Measurements from ENCODE around the gene DDR1.
"Not testable (repeated sequence)": the region's sequence is repeated elsewhere in the genome, so short reads cannot be mapped to it uniquely, and the experiment has no call there.

The DDR1 gene

GRCh38 chr6:30843611-30843998 is 40.7 kb upstream of the DDR1 start:
- no peak overlapping the region for H3K4me3 ChIP-seq (replicated peaks; ENCODE audit: low read depth, low read length)
- DNase-seq (ENCODE audit: extremely low read depth, low read depth): no peak
- TF ChIP-seq, protein P1, sequence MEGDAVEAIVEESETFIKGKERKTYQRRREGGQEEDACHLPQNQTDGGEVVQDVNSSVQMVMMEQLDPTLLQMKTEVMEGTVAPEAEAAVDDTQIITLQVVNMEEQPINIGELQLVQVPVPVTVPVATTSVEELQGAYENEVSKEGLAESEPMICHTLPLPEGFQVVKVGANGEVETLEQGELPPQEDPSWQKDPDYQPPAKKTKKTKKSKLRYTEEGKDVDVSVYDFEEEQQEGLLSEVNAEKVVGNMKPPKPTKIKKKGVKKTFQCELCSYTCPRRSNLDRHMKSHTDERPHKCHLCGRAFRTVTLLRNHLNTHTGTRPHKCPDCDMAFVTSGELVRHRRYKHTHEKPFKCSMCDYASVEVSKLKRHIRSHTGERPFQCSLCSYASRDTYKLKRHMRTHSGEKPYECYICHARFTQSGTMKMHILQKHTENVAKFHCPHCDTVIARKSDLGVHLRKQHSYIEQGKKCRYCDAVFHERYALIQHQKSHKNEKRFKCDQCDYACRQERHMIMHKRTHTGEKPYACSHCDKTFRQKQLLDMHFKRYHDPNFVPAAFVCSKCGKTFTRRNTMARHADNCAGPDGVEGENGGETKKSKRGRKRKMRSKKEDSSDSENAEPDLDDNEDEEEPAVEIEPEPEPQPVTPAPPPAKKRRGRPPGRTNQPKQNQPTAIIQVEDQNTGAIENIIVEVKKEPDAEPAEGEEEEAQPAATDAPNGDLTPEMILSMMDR (IDR thresholded peaks at IDR 0.05; ENCODE audit: low read depth, low read length, missing control alignments): no peak

DNA sequence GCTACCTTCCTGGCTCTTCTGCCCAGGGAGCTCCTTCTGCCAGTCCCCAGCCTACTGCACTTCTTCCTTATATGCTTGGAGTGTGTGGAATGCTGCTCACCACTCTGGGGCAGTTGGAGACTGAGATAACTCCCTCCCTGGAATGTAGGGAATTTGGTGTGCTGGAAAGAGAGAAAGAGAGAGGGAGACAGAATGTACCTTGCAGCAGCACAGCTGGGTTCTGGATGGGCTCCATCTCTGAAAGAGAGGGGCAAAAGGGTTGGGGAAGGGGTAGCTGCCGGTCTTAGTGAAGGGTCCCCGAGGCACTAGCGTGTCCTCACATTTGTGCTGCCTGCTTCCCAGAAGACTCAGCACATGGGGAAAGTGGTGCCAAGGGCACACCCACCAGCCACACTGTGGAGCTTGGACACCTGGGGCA is 40.2 kb upstream of the DDR1 start:
- no peak for DNase-seq (ENCODE audit: extremely low read depth, low read depth)
- TF ChIP-seq, protein P1 (IDR thresholded peaks at IDR 0.05; ENCODE audit: low read depth, low read length, missing control alignments): no peak
- H3K4me3 ChIP-seq (replicated peaks; ENCODE audit: low read depth, low read length): no peak overlapping the region

GRCh38 chr6:30845183-30845582 is 39.1 kb upstream of the DDR1 start:
- DNase-seq (ENCODE audit: extremely low read depth, low read depth): no peak
- TF ChIP-seq, protein P1 (IDR thresholded peaks at IDR 0.05; ENCODE audit: low read depth, low read length, missing control alignments): no peak
- no peak overlapping the region for H3K4me3 ChIP-seq (replicated peaks; ENCODE audit: low read depth, low read length)

DNA sequence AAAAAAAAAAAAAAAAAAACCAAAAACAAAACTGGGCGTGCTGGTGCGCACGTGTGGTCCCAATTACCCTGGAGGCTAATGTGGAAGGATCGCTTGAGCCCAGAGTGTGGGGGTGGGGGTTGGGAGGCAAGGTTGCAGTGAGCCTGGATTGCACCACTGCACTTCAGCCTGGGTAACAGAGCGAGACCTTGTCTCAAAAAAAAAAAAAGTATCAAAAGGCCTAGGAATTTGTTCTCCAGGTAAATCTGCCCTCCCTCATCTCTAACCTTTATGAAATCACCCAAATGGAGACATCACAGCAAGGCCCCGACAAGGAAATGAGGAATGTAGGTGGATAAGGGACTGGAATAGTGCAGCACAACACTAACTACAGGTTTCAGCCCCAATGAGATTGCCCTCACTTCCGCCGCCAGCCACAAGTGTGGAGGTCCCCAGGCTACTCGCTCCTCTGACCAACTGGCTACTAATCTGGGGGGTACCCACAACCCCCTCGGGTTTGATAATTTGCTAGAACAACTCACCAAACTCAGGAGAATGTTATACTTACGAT is 36.8 kb upstream of the DDR1 start:
- TF ChIP-seq, protein P1 (IDR thresholded peaks at IDR 0.05; ENCODE audit: low read depth, low read length, missing control alignments): no peak
- H3K4me3 ChIP-seq (replicated peaks; ENCODE audit: low read depth, low read length): no peak overlapping the region
- no peak for DNase-seq (ENCODE audit: extremely low read depth, low read depth)

DNA sequence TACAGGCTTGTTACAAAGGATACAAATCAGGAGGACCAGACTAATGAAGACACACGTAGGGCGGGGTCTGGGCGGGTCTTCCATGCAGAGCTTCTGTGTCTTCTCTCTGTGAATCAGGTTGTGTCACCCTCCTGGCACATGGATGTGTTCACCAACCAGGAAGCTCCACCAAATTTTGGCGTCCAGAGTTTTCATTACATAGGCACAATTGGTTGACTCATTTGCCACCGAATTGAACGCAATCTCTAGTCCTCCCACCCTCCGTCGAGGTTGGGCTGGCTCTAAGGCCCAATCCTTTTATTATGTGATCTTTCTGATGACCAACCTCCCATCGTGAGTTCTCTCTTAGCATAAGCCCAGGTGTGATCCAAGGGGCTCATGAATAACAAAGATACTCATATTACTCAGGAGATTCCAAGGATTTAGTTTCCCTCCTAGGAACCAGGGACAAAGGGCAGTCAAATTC is 36.3 kb upstream of the DDR1 start:
- DNase-seq (ENCODE audit: extremely low read depth, low read depth): no peak
- TF ChIP-seq, protein P1 (IDR thresholded peaks at IDR 0.05; ENCODE audit: low read depth, low read length, missing control alignments): no peak
- H3K4me3 ChIP-seq (replicated peaks; ENCODE audit: low read depth, low read length): no peak overlapping the region

DNA sequence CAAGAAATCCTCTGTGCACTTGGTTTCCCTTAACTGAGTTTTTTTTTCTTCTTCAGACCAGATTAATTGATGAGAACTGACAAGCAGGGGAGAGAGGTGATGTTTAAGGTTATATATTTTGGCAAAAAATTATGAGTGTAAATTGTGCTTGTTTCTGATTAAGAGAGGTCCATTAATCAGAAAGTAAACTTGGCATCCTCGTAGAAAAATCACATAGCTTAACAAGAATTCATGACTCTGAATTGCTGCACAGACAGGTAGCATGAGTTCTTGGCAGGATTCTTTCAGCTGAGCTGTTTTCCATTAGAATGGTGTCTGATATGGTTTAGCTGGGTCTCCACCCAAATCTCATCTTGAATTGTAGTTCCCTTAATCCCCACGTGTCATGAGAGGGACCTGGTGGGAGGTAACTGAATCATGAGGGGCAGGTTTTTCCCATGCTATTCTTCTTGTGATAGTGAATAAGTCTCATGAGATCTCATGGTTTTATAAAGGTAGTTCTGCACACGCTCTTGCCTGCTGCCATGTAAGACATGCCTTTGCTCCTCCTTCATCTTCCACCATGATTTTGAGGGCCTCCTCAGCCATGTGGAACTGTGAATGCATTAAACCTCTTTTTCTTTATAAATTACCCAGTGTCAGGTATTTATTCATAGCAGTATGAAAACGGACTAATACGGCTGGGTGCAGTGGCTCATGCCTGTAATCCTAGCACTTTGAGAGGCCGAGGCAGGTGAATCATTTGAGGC is 34.2 kb upstream of the DDR1 start:
- H3K4me3 ChIP-seq (replicated peaks; ENCODE audit: low read depth, low read length): no peak overlapping the region
- TF ChIP-seq, protein P1 (IDR thresholded peaks at IDR 0.05; ENCODE audit: low read depth, low read length, missing control alignments): no peak
- DNase-seq (ENCODE audit: extremely low read depth, low read depth): no peak

DNA sequence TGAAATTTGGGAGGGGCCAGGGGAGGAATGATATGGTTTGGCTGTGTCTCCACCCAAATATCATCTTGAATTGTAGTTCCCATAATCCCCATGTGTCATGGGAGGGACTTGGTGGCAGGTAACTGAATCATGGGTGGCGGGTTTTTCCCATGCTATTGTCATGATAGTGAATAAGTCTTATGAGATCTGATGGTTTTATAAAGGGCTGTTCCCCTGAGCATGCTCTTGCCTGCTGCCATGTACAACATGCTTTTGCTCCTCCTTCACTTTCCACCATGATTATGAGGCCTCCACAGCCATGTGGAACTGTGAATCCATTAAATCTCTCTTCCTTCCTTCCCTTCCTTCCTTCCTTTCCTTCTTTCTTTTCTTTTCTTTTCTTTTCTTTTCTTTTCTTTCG is 31.9 kb upstream of the DDR1 start:
- not testable (repeated sequence) for H3K4me3 ChIP-seq (replicated peaks; ENCODE audit: low read depth, low read length); DNase-seq (ENCODE audit: extremely low read depth, low read depth)
